Epithelial cell of proximal tubule (primary cell): Measurements from ENCODE around the gene XIAP. TPM values are rescaled to one million over a fixed set of nuclear protein-coding genes. Genes with fewer than 3 reads are reported as not detected.
A peak's percentile ranks its signal among the peaks of the same experiment; 100 is the strongest.
"Not testable (repeated sequence)": the region's sequence is repeated elsewhere in the genome, so short reads cannot be mapped to it uniquely, and the experiment has no call there.

Source experiments
- DNase-seq: peaks from one replicate; pipeline ENCODE4 v3.0.0-alpha.2; 2011; ENCODE audit warnings: low read depth
- H3K4me3 ChIP-seq: 2 replicates; pipeline ENCODE4 v1.5.1; 2011; ENCODE audit warnings: low read depth, mild to moderate bottlenecking, low read length
- CTCF ChIP-seq: conservative IDR thresholded peaks from 2 replicates; pipeline ENCODE4 v1.5.1; 2012; ENCODE audit warnings: low read depth, mild to moderate bottlenecking, low read length
- total RNA-seq: library from RNA; depleted of rRNA; stranded (reverse); fragments of >200 nt; gene quantifications from 2 replicates; pipeline ENCODE4 v1.2.3, GENCODE V29; 2015

Gene XIAP
- 17.7 and 21.9 TPM in 2 replicates for total RNA-seq

- no peak for DNase-seq
- H3K4me3 ChIP-seq: peak within 1 kb of the TSS; percentile 71
- TF ChIP-seq CTCF: no peak
Measured at GRCh38 chrX:123859846-123860838, at the start of gene XIAP. XIAP (plus strand) TSS chrX:123860053; CDS start chrX:123885663, 25,610 bp downstream.

DNA sequence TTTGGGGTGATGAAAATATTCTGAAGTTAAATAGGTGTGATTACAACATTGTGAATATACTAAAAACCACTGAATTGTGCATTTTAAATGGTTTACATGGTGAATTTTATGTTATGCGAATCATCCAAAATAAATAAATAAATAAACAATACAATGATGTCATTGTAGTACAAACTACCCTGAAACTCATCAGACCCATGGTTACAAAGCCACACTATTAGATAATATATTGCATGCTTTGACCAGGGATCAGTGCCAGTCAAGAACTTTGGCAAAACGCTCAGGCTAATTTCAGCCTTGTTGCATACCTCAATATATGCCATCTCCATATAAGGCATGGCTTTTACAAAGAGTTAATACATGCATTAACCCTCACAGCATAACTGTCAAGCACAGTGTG, 45.5 kb upstream of the XIAP start:
- no peak for TF ChIP-seq CTCF
- DNase-seq: no peak
- no peak overlapping the region for H3K4me3 ChIP-seq

DNA sequence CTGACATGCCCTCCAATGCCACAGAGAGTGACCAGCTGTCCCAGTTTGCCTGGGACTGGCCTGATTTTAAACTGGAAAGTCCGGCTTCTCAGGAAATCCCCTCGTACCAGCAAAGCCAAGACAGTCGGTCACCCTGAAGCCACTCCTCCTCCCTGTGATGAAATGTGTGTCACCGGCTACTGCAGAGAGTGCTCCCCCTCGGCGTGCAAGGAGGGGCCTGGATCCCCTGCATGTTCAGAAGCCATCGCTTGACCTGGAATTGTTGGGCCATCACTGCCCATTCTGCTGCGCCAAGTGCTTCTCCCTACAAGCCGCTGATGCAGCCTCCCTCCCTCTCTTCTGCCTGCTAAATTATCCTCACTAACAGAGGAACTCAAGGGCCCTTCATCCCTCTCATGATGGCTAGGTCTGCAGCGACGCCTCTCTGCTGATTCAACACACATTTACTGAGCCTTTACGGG, 44.9 kb upstream of the XIAP start:
- not testable (repeated sequence) for DNase-seq, H3K4me3 ChIP-seq

- TF ChIP-seq CTCF: no peak
- H3K4me3 ChIP-seq: no peak overlapping the region
- no peak for DNase-seq
Measured at GRCh38 chrX:123817288-123817894, 42.5 kb upstream of the XIAP start.

GRCh38 chrX:123818243-123818642, 41.6 kb upstream of the XIAP start:
- DNase-seq: peak; percentile 83
- TF ChIP-seq CTCF: no peak

GRCh38 chrX:123822965-123823364, 36.9 kb upstream of the XIAP start:
- DNase-seq: no peak
- no peak overlapping the region for H3K4me3 ChIP-seq
- no peak for TF ChIP-seq CTCF

More at GRCh38 chrX:123818243-123818642, 41.6 kb upstream of the XIAP start:
- H3K4me3 ChIP-seq: no peak overlapping the region

DNA sequence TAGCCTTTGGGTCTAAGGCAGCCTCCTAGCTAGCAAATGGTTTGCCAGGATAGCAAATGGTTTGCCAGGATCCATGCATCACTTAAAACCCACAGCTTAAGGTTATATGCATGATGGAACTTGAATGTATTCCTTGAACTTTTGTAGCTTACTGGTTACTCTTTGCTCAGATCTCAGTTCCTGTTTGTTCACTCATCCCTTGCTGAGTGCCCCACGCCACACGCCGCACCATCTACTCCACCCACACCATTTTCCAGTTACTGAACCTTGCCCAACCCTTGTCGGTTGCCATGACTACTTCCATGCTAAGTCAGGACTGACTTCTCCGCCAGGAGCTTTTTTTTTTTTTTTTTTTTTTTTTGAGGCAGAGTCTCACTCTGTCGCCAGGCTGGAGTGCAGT, 29.5 kb upstream of the XIAP start:
- H3K4me3 ChIP-seq: peak overlapping the region; percentile 53
- DNase-seq: peak; percentile 93
- no peak for TF ChIP-seq CTCF
